HepG2 (cell line): ENCODE results near the gene MLXIPL. TPM values are rescaled to one million over a fixed set of nuclear protein-coding genes. Genes with fewer than 3 reads are reported as not detected.
A peak's percentile ranks its signal among the peaks of the same experiment; 100 is the strongest.

Experiments used
- ATF7 ChIP-seq, 2 experiments: fragments of 450-650 bp in 1 of 2; sonication (generic) in 1 of 2; formaldehyde crosslinking in 1 of 2; IDR thresholded peaks; 2 replicates each; pipeline versions ENCODE4 v1.4.0 to v1.6.1; 2016 to 2020; ENCODE audit warnings: antibody characterized with exemption in 1 of 2, mild to moderate bottlenecking in 1 of 2, missing genetic modification reagents in 1 of 2
- GABPB1 ChIP-seq: IDR thresholded peaks from 2 replicates; pipeline ENCODE4 v1.6.1; 2016; ENCODE audit warnings: mild to moderate bottlenecking, missing genetic modification reagents, moderate library complexity, missing compliant biosample characterization
- HNF4G ChIP-seq, 2 experiments: sonication (generic) in 1 of 2; formaldehyde crosslinking in 1 of 2; IDR thresholded peaks; 2 replicates each; pipeline versions ENCODE4 v1.4.0 to v1.6.1; 2011 to 2020; ENCODE audit warnings: borderline replicate concordance in 2 of 2, low read depth in 2 of 2, mild to moderate bottlenecking in 2 of 2, low read length in 1 of 2, missing genetic modification reagents in 1 of 2, moderate library complexity in 1 of 2
- HOXA3 ChIP-seq: sonication (generic); formaldehyde crosslinking; IDR thresholded peaks from 2 replicates; pipeline ENCODE4 v1.5.0; 2020; ENCODE audit warnings: missing genetic modification reagents
- IKZF5 ChIP-seq: IDR thresholded peaks from 2 replicates; pipeline ENCODE4 v1.6.1; 2018; ENCODE audit warnings: missing genetic modification reagents, mild to moderate bottlenecking, missing compliant biosample characterization
- KDM1A ChIP-seq: IDR thresholded peaks from 2 replicates; pipeline ENCODE4 v1.6.1; 2016; ENCODE audit warnings: missing compliant biosample characterization
- LBX2 ChIP-seq: sonication (generic); formaldehyde crosslinking; IDR thresholded peaks from 2 replicates; pipeline ENCODE4 v1.5.0; 2020; ENCODE audit warnings: missing genetic modification reagents, mild to moderate bottlenecking, borderline replicate concordance
- NFYC ChIP-seq: IDR thresholded peaks from 2 replicates; pipeline ENCODE4 v1.6.1; 2016; ENCODE audit warnings: missing genetic modification reagents, missing compliant biosample characterization
- PCBP1 ChIP-seq: fragments of 200-400 bp; formaldehyde crosslinking; IDR thresholded peaks from 2 replicates; pipeline ENCODE4 v1.6.1; 2017; ENCODE audit warnings: mild to moderate bottlenecking, low read depth, low read length, borderline replicate concordance
- PHF5A ChIP-seq: IDR thresholded peaks from one replicate; pipeline ENCODE4 v1.6.1; 2018; ENCODE audit warnings: low read depth, missing genetic modification reagents; ENCODE audit not compliant: unreplicated experiment
- RFX1 ChIP-seq: fragments of 450-650 bp; IDR thresholded peaks from 2 replicates; pipeline ENCODE4 v1.6.1; 2017
- SMAD9 ChIP-seq: sonication (generic); formaldehyde crosslinking; IDR thresholded peaks from 2 replicates; pipeline ENCODE4 v1.5.1; 2020; ENCODE audit warnings: mild to moderate bottlenecking, missing genetic modification reagents
- SRF ChIP-seq: IDR thresholded peaks from 2 replicates; pipeline ENCODE4 v1.6.1; 2011; ENCODE audit warnings: mild to moderate bottlenecking, low read depth, low read length, moderate library complexity
- ZFP1 ChIP-seq: IDR thresholded peaks from 2 replicates; pipeline ENCODE4 v1.6.1; 2016
- ZKSCAN1 ChIP-seq: fragments of 150-350 bp; IDR thresholded peaks from 2 replicates; pipeline ENCODE4 v1.6.1; 2014; ENCODE audit warnings: low read length
- ZNF280D ChIP-seq: sonication (generic); formaldehyde crosslinking; IDR thresholded peaks from 2 replicates; pipeline ENCODE4 v1.5.1; 2020; ENCODE audit warnings: mild to moderate bottlenecking, missing genetic modification reagents
- ZNF292 ChIP-seq: sonication (generic); formaldehyde crosslinking; IDR thresholded peaks from 2 replicates; pipeline ENCODE4 v1.8.1; 2022; ENCODE audit warnings: mild to moderate bottlenecking, low read depth, missing genetic modification reagents, borderline replicate concordance
- ZNF296 ChIP-seq: sonication (generic); formaldehyde crosslinking; conservative IDR thresholded peaks from 2 replicates; pipeline ENCODE4 v1.5.0; 2020; ENCODE audit warnings: mild to moderate bottlenecking, missing genetic modification reagents
- ZNF33B ChIP-seq: sonication (generic); formaldehyde crosslinking; IDR thresholded peaks from 2 replicates; pipeline ENCODE4 v1.5.1; 2020; ENCODE audit warnings: mild to moderate bottlenecking, missing genetic modification reagents
- ZNF496 ChIP-seq: sonication (generic); formaldehyde crosslinking; IDR thresholded peaks from 2 replicates; pipeline ENCODE4 v1.8.1; 2023; ENCODE audit warnings: mild to moderate bottlenecking, moderate library complexity, missing genetic modification reagents; ENCODE audit not compliant: insufficient replicate concordance
- ZNF577 ChIP-seq: sonication (generic); formaldehyde crosslinking; IDR thresholded peaks from 2 replicates; pipeline ENCODE4 v1.4.0; 2020; ENCODE audit warnings: mild to moderate bottlenecking, low read depth, missing genetic modification reagents, borderline replicate concordance
- ZNF619 ChIP-seq: sonication (generic); formaldehyde crosslinking; IDR thresholded peaks from 2 replicates; pipeline ENCODE4 v1.4.0; 2020; ENCODE audit warnings: mild to moderate bottlenecking, missing genetic modification reagents
- ZNF704 ChIP-seq: sonication (generic); formaldehyde crosslinking; IDR thresholded peaks from 2 replicates; pipeline ENCODE4 v1.8.1; 2023; ENCODE audit warnings: mild to moderate bottlenecking, inconsistent platforms, moderate library complexity, missing genetic modification reagents, borderline replicate concordance
- ZNF747 ChIP-seq: sonication (generic); formaldehyde crosslinking; IDR thresholded peaks from 2 replicates; pipeline ENCODE4 v1.8.1; 2023; ENCODE audit warnings: missing genetic modification reagents, mild to moderate bottlenecking, borderline replicate concordance
- polyA plus RNA-seq, 8 experiments: library from polyadenylated mRNA; depleted of rRNA in 3 of 8; stranded (reverse) in 7 of 8; unstranded in 1 of 8; fragments of >200 nt; fragmentation: Illumina TruSeq in 4 of 8; extraction: Trizol in 4 of 8; gene quantifications; 2 replicates each; pipeline versions ENCODE4 v1.2.1 to v1.2.3, GENCODE V29; 2011 to 2016; ENCODE audit warnings: low read depth in 4 of 8, missing spikeins in 1 of 8, mixed read lengths in 1 of 8; ENCODE audit not compliant: insufficient read depth in 1 of 8
- total RNA-seq, 5 experiments: library from RNA; depleted of rRNA; stranded (reverse); fragments of >200 nt; fragmentation: Illumina TruSeq; extraction: Trizol; gene quantifications; 2 replicates each; pipeline ENCODE4 v1.2.3, GENCODE V29; 2016; ENCODE audit warnings: low read depth in 1 of 5

Gene MLXIPL
- total and polyA plus RNA-seq, 2 of the 13 experiments (the other 11 are each of a cell fraction or from before 2014, with no cell fraction given), result 51.6 to 60.1 TPM

GRCh38 chr7:73578342-73579128 is 45.8 kb downstream of the MLXIPL start, which contains the start of gene TBL2 (continued):
- TF ChIP-seq ZKSCAN1, result no peak
- 0 out of 2 replicates have a peak, but pooled peaks have one; percentile 13 for TF ChIP-seq ZNF296 (CRISPR knock-in tag)
- no peak for TF ChIP-seq PCBP1
- no peak for TF ChIP-seq ZNF747 (CRISPR knock-in tag)
- no peak for TF ChIP-seq ZNF280D (CRISPR knock-in tag)
- no peak for TF ChIP-seq ZNF619 (CRISPR knock-in tag)
- no peak for TF ChIP-seq SRF
- no peak for TF ChIP-seq PHF5A
- TF ChIP-seq GABPB1 (CRISPR knock-in tag), result peak; percentile 47; the same call in 1 of the 2 replicates
- no peak for TF ChIP-seq ZNF496
- no peak for TF ChIP-seq HNF4G (IDR thresholded peaks at IDR 0.05; ENCODE audit: borderline replicate concordance, low read depth, low read length)
- no peak for TF ChIP-seq HNF4G (CRISPR knock-in tag; IDR thresholded peaks at IDR 0.05; ENCODE audit: borderline replicate concordance, low read depth)
- 0 out of 2 replicates have a peak, but pooled peaks have one; percentile 10 for TF ChIP-seq LBX2 (CRISPR knock-in tag)
- TF ChIP-seq NFYC (CRISPR knock-in tag), result no peak
- no peak for TF ChIP-seq ZNF704 (CRISPR knock-in tag)
- TF ChIP-seq ZNF577 (CRISPR knock-in tag), result no peak
- TF ChIP-seq RFX1, result no peak
- no peak for TF ChIP-seq ATF7 (IDR thresholded peaks at IDR 0.05)
- no peak for TF ChIP-seq ATF7 (CRISPR knock-in tag; IDR thresholded peaks at IDR 0.05)
- peak; percentile 53; the same call in 1 of the 2 replicates for TF ChIP-seq HOXA3 (CRISPR knock-in tag)
- peak; percentile 22; the same call in 1 of the 2 replicates for TF ChIP-seq IKZF5 (CRISPR knock-in tag)
- no peak for TF ChIP-seq SMAD9
- TF ChIP-seq KDM1A, result no peak
- TF ChIP-seq ZNF33B, result no peak
- no peak for TF ChIP-seq ZFP1 (CRISPR knock-in tag)
- TF ChIP-seq ZNF292 (CRISPR knock-in tag), result no peak
